IMR-90 (cell line): ENCODE data around the gene CSK. TPM values are rescaled to one million over a fixed set of nuclear protein-coding genes. Genes with fewer than 3 reads are reported as not detected.

Experiments
- ATAC-seq: fragments of 200-7000 bp; cut with Tn5 transposase; 2 replicates; pipeline ENCODE4 v1.9.1; 2020; ENCODE audit warnings: low read depth, mild to moderate bottlenecking, moderate library complexity
- BruUV-seq: library from RNA; stranded (reverse); fragments of 400-500 nt; replicated peaks from 2 replicates; lab custom pipeline; 2021; lab: Mats Ljungman, UMichigan
- CTCF ChIA-PET: fragments of 300-600 bp; formaldehyde crosslinking; extraction: SDS; loops from one replicate; lab custom pipeline; 2021; ENCODE audit warnings: antibody characterized with exemption; lab: Yijun Ruan, JAX
- POLR2A ChIA-PET: fragments of 300-600 bp; sonication (Branson Sonifier 250); formaldehyde crosslinking; loops from one replicate; lab custom pipeline; 2022; ENCODE audit warnings: antibody characterized with exemption; ENCODE audit not compliant: unreplicated experiment; lab: Charles Lee
- DNase-seq: peaks from one replicate; pipeline ENCODE4 v3.0.0; 2013
- H2AFZ ChIP-seq: replicated peaks from 2 replicates; pipeline ENCODE3; 2013; ENCODE audit warnings: low read length, mild to moderate bottlenecking; ENCODE audit not compliant: poor library complexity
- H2AK5ac ChIP-seq: 2 replicates; pipeline ENCODE4 v1.6.1; 2013; ENCODE audit warnings: low read depth, low read length, inconsistent platforms
- H2AK9ac ChIP-seq: replicated peaks from 2 replicates; pipeline ENCODE3; 2013; ENCODE audit warnings: mild to moderate bottlenecking, low read depth, low read length, moderate library complexity; ENCODE audit not compliant: poor library complexity
- H2BK120ac ChIP-seq: 2 replicates; pipeline ENCODE4 v1.6.1; 2013; ENCODE audit warnings: low read depth, low read length, inconsistent platforms
- H2BK15ac ChIP-seq: 3 replicates; pipeline ENCODE4 v1.6.1; 2013; ENCODE audit warnings: low read depth, low read length, inconsistent platforms
- H2BK20ac ChIP-seq: 2 replicates; pipeline ENCODE4 v1.6.1; 2013; ENCODE audit warnings: low read depth, mild to moderate bottlenecking, inconsistent platforms, low read length, moderate library complexity
- H2BK5ac ChIP-seq: 2 replicates; pipeline ENCODE4 v1.6.1; 2013; ENCODE audit warnings: mild to moderate bottlenecking, low read depth, low read length, inconsistent platforms; ENCODE audit not compliant: poor library complexity, severe bottlenecking
- H3K14ac ChIP-seq: replicated peaks from 2 replicates; pipeline ENCODE4 v1.6.1; 2013; ENCODE audit warnings: low read depth, low read length, inconsistent platforms
- H3K18ac ChIP-seq: 2 replicates; pipeline ENCODE4 v1.6.1; 2013; ENCODE audit warnings: low read depth, low read length, control low read depth
- H3K23ac ChIP-seq: 2 replicates; pipeline ENCODE4 v1.6.1; 2013; ENCODE audit warnings: low read depth, low read length, inconsistent platforms
- H3K27ac ChIP-seq: 2 replicates; pipeline ENCODE4 v1.5.1; 2013; ENCODE audit warnings: mild to moderate bottlenecking, control low read depth, low read length; ENCODE audit not compliant: insufficient read depth
- H3K27me3 ChIP-seq: 2 replicates; pipeline ENCODE4 v1.6.1; 2013; ENCODE audit warnings: low read length; ENCODE audit not compliant: control insufficient read depth, insufficient read depth
- H3K36me3 ChIP-seq: 2 replicates; pipeline ENCODE4 v1.6.1; 2013; ENCODE audit warnings: low read length, mixed read lengths; ENCODE audit not compliant: control insufficient read depth, insufficient read depth
- H3K4ac ChIP-seq: 2 replicates; pipeline ENCODE4 v1.6.1; 2013; ENCODE audit warnings: low read depth, low read length, inconsistent platforms
- H3K4me1 ChIP-seq: 2 replicates; pipeline ENCODE4 v1.6.1; 2013; ENCODE audit warnings: low read length, mixed read lengths; ENCODE audit not compliant: control insufficient read depth, insufficient read depth
- H3K4me2 ChIP-seq: 2 replicates; pipeline ENCODE4 v1.6.1; 2013; ENCODE audit warnings: low read depth, mild to moderate bottlenecking, control low read depth, low read length, moderate library complexity
- H3K4me3 ChIP-seq: 2 replicates; pipeline ENCODE4 v1.5.1; 2013; ENCODE audit warnings: low read depth, mild to moderate bottlenecking, control low read depth, low read length, moderate library complexity; ENCODE audit not compliant: insufficient read depth
- H3K56ac ChIP-seq: 2 replicates; pipeline ENCODE4 v1.6.1; 2013; ENCODE audit warnings: low read length, inconsistent platforms; ENCODE audit not compliant: insufficient read depth; ENCODE audit errors: extremely low read depth
- H3K79me1 ChIP-seq, 2 experiments: 2 replicates each; pipeline ENCODE4 v1.6.1; 2013; ENCODE audit warnings: low read length in 2 of 2, inconsistent platforms in 1 of 2, low read depth in 1 of 2
- H3K9ac ChIP-seq: 2 replicates; pipeline ENCODE4 v1.6.1; 2013; ENCODE audit warnings: low read depth, low read length, control low read depth
- H3K9me1 ChIP-seq: 2 replicates; pipeline ENCODE4 v1.6.1; 2013; ENCODE audit warnings: low read length, inconsistent platforms; ENCODE audit not compliant: insufficient read depth
- H3K9me3 ChIP-seq: 2 replicates; pipeline ENCODE4 v1.6.1; 2013; ENCODE audit warnings: low read length; ENCODE audit not compliant: control insufficient read depth, insufficient read depth
- H4K20me1 ChIP-seq: 2 replicates; pipeline ENCODE4 v1.6.1; 2013; ENCODE audit warnings: low read length, inconsistent platforms; ENCODE audit not compliant: insufficient read depth
- H4K5ac ChIP-seq: 2 replicates; pipeline ENCODE4 v1.6.1; 2013; ENCODE audit warnings: mild to moderate bottlenecking, low read depth, low read length, control low read depth
- H4K8ac ChIP-seq, 2 experiments: 2 replicates each; pipeline ENCODE4 v1.6.1; 2013; ENCODE audit warnings: low read depth in 2 of 2, low read length in 2 of 2, control low read depth in 1 of 2, inconsistent platforms in 1 of 2
- H4K91ac ChIP-seq: 2 replicates; pipeline ENCODE4 v1.6.1; 2013; ENCODE audit warnings: low read depth, low read length, inconsistent platforms; ENCODE audit not compliant: insufficient read depth
- MXI1 ChIP-seq: IDR thresholded peaks from 2 replicates; pipeline ENCODE4 v1.6.1; 2012; ENCODE audit warnings: low read depth, mild to moderate bottlenecking, low read length, moderate library complexity, borderline replicate concordance
- NFE2L2 ChIP-seq: fragments of 150-350 bp; IDR thresholded peaks from 2 replicates; pipeline ENCODE4 v1.6.1; 2016; ENCODE audit warnings: low read depth, mild to moderate bottlenecking, low read length
- WGBS, 2 experiments: methylation state at CpG; one replicate each; pipeline versions ENCODE4 v1.1.5 to v1.1.7; 2013; ENCODE audit warnings: missing lambda C conversion rate in 2 of 2; ENCODE audit not compliant: insufficient read length in 1 of 2; ENCODE audit errors: extremely low coverage in 2 of 2; 5-methylcytosine and 5-hydroxymethylcytosine counted together
- dilution Hi-C: fragments of 300-500 bp; cut with HindIII; formaldehyde crosslinking; loops from one replicate; pipeline ENCODE4 v1.14.3; 2018; ENCODE audit warnings: low sequenced_read_pairs; ENCODE audit not compliant: unreplicated experiment
- in situ Hi-C: fragments of 300-500 bp; cut with MboI; formaldehyde crosslinking; loops from 3 replicates; pipeline ENCODE4 v1.14.3; 2019; ENCODE audit warnings: low sequenced_read_pairs, inconsistent platforms, mixed read lengths
- intact Hi-C: fragments of 100-400 bp; cut with micrococcal nuclease; formaldehyde crosslinking; loops from 2 replicates; pipeline ENCODE4 v1.10.0; 2022
- polyA plus RNA-seq, 3 experiments: library from polyadenylated mRNA; depleted of rRNA; stranded (reverse); fragments of >200 nt; gene quantifications; 2 replicates each; pipeline ENCODE4 v1.2.3, GENCODE V29; 2012; ENCODE audit warnings: low replicate concordance in 1 of 3
- total RNA-seq: library from RNA; depleted of rRNA; stranded (reverse); fragments of >200 nt; gene quantifications from 2 replicates; pipeline ENCODE4 v1.2.3, GENCODE V29; 2012

Gene CSK
- total and polyA plus RNA-seq, 2 of the 4 experiments (the other 2 are of a cell fraction): 10.8 to 54.0 TPM

- peaks cover 3% of the 10 kb centered on the region; the same call in 1 of the 2 replicates for H3K36me3 ChIP-seq
- no peak for ATAC-seq
- H3K14ac ChIP-seq: no peak overlapping the region
- no peak overlapping the region for H2BK5ac ChIP-seq
- no peak overlapping the region for H3K23ac ChIP-seq
- ChIA-PET POLR2A (no interaction called here), CTCF (no interaction called here)
- H2BK120ac ChIP-seq: no peak overlapping the region
- no peak overlapping the region for H3K27ac ChIP-seq
- H3K4ac ChIP-seq: no peak overlapping the region
- H4K91ac ChIP-seq: no peak overlapping the region
- BruUV-seq: no TSS peak
- peaks cover 4% of the 10 kb centered on the region; the same call in 1 of the 2 replicates for H3K4me1 ChIP-seq
- in situ Hi-C loops: no loop called here
- no peak overlapping the region for H3K4me2 ChIP-seq
- no peak overlapping the region for H4K5ac ChIP-seq
- H2AFZ ChIP-seq: no peak overlapping the region
- dilution Hi-C loops: no loop called here
- H3K9ac ChIP-seq: no peak overlapping the region
- H3K27me3 ChIP-seq: no peaks in the 10 kb centered on the region
- no peak overlapping the region for H3K4me3 ChIP-seq
- H2BK20ac ChIP-seq: no peak overlapping the region
- no peak overlapping the region for H4K8ac ChIP-seq
- WGBS, 2 experiments: 72% methylated on average over 10 of the region's 15 CpGs; no CpG with 5 or more reads in 1 of the 2 experiments
- TF ChIP-seq MXI1: no peak
- no peak for TF ChIP-seq NFE2L2
- no peak overlapping the region for H3K18ac ChIP-seq
- H2AK5ac ChIP-seq: no peak overlapping the region
- peaks cover 0 to 12% of the 10 kb centered on the region in 2 experiments; a peak in 1 of 4 replicates for H3K79me1 ChIP-seq
- DNase-seq: no peak
- no peak overlapping the region for H3K56ac ChIP-seq
- no peak overlapping the region for H2BK15ac ChIP-seq
- no peaks in the 10 kb centered on the region for H4K20me1 ChIP-seq
- H2AK9ac ChIP-seq: no peak overlapping the region
- intact Hi-C loops: no loop called here
- no peaks in the 10 kb centered on the region for H3K9me1 ChIP-seq
- H3K9me3 ChIP-seq: no peaks in the 10 kb centered on the region
Observed at GRCh38 chr15:74837482-74838136, 55.7 kb downstream of the CSK start.
